BE2C (cell line): ENCODE results near the gene GDPD5.

Experiments used
- DNase-seq: peaks from one replicate; pipeline ENCODE4 v3.0.0-alpha.2; 2020
- H3K27me3 ChIP-seq: fragments of 250-450 bp; sonication (Bioruptor Pico); 2 replicates; pipeline ENCODE4 v1.5.1; 2020; ENCODE audit warnings: mild to moderate bottlenecking
- H3K36me3 ChIP-seq: fragments of 250-450 bp; sonication (Bioruptor Pico); 2 replicates; pipeline ENCODE4 v1.5.1; 2020; ENCODE audit warnings: mild to moderate bottlenecking
- H3K4me1 ChIP-seq: fragments of 250-450 bp; sonication (Bioruptor Pico); 2 replicates; pipeline ENCODE4 v1.5.1; 2020
- H3K4me3 ChIP-seq: 2 replicates; pipeline ENCODE4 v1.5.1; 2011; ENCODE audit warnings: low read depth, low read length
- H3K9me3 ChIP-seq: fragments of 250-450 bp; sonication (Bioruptor Pico); 2 replicates; pipeline ENCODE4 v1.5.1; 2020
- TF ChIP-seq, protein P1 (sequence below): IDR thresholded peaks from 2 replicates; pipeline ENCODE4 v1.5.1; 2012; ENCODE audit warnings: mild to moderate bottlenecking, low read depth, low read length

GDPD5 gene

DNA sequence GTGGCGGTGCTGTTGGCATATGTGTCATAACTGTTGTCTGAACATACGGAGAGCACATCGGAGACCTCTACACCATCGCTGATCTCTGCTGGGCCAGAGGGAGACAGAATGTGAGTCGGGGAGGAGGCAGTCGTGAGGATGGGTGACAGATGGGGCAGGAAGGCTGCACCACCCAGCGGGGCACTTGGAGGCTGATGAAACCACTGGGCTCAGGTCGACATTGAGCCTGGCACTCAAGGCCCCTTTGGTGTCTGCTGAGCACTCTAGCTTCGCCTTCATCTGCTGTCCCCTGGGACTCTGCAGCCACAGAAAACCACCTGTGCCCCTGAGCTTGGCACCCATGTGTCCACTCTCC is 90.2 kb downstream of the GDPD5 start:
- Histone ChIP-seq H3K27me3 (peaks cover 19% of the 10 kb centered on the region), H3K9me3 (no peaks in the 10 kb centered on the region), H3K36me3 (no peaks in the 10 kb centered on the region), H3K4me1 (no peaks in the 10 kb centered on the region), H3K4me3 (no peak overlapping the region)
- DNase-seq: no peak
- TF ChIP-seq, protein P1, sequence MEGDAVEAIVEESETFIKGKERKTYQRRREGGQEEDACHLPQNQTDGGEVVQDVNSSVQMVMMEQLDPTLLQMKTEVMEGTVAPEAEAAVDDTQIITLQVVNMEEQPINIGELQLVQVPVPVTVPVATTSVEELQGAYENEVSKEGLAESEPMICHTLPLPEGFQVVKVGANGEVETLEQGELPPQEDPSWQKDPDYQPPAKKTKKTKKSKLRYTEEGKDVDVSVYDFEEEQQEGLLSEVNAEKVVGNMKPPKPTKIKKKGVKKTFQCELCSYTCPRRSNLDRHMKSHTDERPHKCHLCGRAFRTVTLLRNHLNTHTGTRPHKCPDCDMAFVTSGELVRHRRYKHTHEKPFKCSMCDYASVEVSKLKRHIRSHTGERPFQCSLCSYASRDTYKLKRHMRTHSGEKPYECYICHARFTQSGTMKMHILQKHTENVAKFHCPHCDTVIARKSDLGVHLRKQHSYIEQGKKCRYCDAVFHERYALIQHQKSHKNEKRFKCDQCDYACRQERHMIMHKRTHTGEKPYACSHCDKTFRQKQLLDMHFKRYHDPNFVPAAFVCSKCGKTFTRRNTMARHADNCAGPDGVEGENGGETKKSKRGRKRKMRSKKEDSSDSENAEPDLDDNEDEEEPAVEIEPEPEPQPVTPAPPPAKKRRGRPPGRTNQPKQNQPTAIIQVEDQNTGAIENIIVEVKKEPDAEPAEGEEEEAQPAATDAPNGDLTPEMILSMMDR: no peak

GRCh38 chr11:75434886-75435570 is 90.7 kb downstream of the GDPD5 start:
- TF ChIP-seq, protein P1: no peak
- H3K9me3 ChIP-seq: no peaks in the 10 kb centered on the region
- no peak for DNase-seq
- no peaks in the 10 kb centered on the region for H3K4me1 ChIP-seq
- H3K27me3 ChIP-seq: peaks cover 24% of the 10 kb centered on the region
- H3K36me3 ChIP-seq: no peaks in the 10 kb centered on the region
- H3K4me3 ChIP-seq: no peak overlapping the region

GRCh38 chr11:75434051-75434450 is 91.7 kb downstream of the GDPD5 start:
- H3K4me3 ChIP-seq: no peak overlapping the region
- H3K9me3 ChIP-seq: peaks cover 4% of the 10 kb centered on the region
- peaks cover 34% of the 10 kb centered on the region for H3K27me3 ChIP-seq
- no peak for DNase-seq
- TF ChIP-seq, protein P1: no peak
- H3K36me3 ChIP-seq: no peaks in the 10 kb centered on the region
- no peaks in the 10 kb centered on the region for H3K4me1 ChIP-seq

- no peak for DNase-seq
- H3K36me3 ChIP-seq: no peaks in the 10 kb centered on the region
- peaks cover 36% of the 10 kb centered on the region for H3K27me3 ChIP-seq
- peaks cover 4% of the 10 kb centered on the region for H3K9me3 ChIP-seq
- no peak overlapping the region for H3K4me3 ChIP-seq
- no peaks in the 10 kb centered on the region for H3K4me1 ChIP-seq
- TF ChIP-seq, protein P1: no peak
Observed at GRCh38 chr11:75433443-75433842, 92.3 kb downstream of the GDPD5 start.

DNA sequence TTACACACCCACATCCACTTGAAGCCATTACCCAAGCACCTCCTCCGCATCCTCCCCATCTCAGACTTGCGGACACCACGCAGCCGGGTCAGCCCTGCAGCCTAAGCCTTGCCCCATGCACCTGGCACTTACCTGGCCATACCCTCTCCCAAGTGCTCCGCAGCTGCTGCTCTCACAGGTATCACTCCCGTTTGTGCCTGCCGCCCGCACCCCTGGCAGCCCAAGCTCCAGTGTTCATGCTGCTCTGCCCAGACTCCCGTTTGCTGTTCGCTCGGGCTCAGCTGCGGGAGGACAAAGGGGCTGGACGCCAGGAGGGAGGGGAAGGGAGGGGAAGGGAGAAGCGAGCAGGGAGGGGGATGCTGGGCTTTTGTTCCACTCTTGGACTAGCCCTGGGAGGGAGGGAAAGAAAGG is 92.8 kb downstream of the GDPD5 start, which contains the start of gene KLHL35:
TSS of gene KLHL35 (minus strand) at position 293 of the 411 bp plus-strand sequence. CDS start 2,574 bp downstream, outside the sequence.
- Histone ChIP-seq H3K4me3 (no peak within 1 kb of the TSS), H3K36me3 (no peaks in the 10 kb centered on the region), H3K4me1 (peaks cover under 1% of the 10 kb centered on the region; the same call in 1 of the 2 replicates), H3K9me3 (peaks cover 4% of the 10 kb centered on the region), H3K27me3 (peaks cover 36% of the 10 kb centered on the region)
- no peak for DNase-seq
- TF ChIP-seq, protein P1: no peak

DNA sequence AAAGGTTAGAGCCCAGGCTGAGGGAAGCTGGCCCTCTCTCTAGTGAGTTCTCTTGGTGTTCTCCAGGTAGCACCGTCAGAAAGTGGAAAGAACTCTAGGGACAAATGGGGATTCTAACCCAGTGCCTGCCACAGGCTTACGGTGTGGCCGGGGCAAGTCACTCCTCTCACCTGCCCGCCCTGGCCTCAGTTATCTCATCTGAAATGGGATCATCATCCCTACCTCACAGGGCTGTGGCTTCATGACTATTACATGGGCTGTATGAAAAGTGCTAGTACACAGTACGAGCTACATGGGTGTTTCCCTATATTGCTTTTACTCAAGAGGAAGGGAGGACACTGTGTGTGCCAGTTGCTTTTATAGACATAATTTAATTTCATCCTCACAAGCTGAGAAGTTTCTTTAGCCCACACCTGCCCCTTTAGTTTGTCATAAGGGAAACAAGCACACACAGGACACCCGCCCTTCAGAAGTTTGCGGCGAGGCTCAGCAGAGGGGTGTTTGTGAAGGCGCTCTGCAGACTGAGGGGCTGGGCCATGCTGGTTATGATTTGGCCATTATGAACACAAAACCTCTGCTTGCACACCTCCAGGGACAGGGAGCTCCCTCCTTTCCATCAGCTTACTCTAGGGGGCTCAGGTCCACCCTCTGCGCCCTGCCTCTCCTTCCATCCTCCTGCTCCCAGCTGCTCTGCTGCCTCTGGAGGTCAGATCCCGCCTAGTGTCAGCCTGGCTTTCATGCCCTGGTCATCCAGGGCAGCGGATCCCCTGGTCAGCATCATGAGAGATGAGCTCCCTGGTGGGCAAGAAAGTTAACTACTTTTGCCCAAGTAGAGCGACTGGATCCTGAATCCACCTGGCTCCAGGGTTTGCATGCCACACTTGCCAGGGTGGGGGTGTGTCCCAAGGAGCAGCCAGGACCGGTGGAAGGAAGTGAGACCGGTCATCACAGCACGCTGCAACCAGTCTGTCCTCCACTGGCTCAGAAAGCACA is 93.9 kb downstream of the GDPD5 start:
- TF ChIP-seq, protein P1: no peak
- peaks cover 36% of the 10 kb centered on the region for H3K27me3 ChIP-seq

More for the DNA sequence above, 93.9 kb downstream of the GDPD5 start:
- peaks cover 3% of the 10 kb centered on the region; the same call in 1 of the 2 replicates for H3K4me1 ChIP-seq
- H3K36me3 ChIP-seq: no peaks in the 10 kb centered on the region
- H3K4me3 ChIP-seq: no peak overlapping the region
- H3K9me3 ChIP-seq: peaks cover 4% of the 10 kb centered on the region
- DNase-seq: no peak
